ENCODE results near the gene NAA60. TPM values are rescaled to one million over a fixed set of nuclear protein-coding genes. Genes with fewer than 3 reads are reported as not detected.
A peak's percentile ranks its signal among the peaks of the same experiment; 100 is the strongest.
"Not testable (repeated sequence)": the region's sequence is repeated elsewhere in the genome, so short reads cannot be mapped to it uniquely, and the experiment has no call there.

The NAA60 gene
- polyA plus RNA-seq, 6 donors from 2014 or later = 17.0 to 48.8 (median 31.5) TPM

- no peak overlapping the region for H3K27ac Mint-ChIP-seq
- DNase-seq (no peak), ATAC-seq (ENCODE audit: low read depth in 2 of 2) (no peak)
- H3K36me3 Mint-ChIP-seq = no peaks in the 10 kb centered on the region
- H3K4me3 Mint-ChIP-seq = no peak overlapping the region
- H3K4me1 Mint-ChIP-seq = no peaks in the 10 kb centered on the region
- no peaks in the 10 kb centered on the region for H3K27me3 Mint-ChIP-seq
- H3K9me3 Mint-ChIP-seq = no peaks in the 10 kb centered on the region
These were observed 48.9 kb downstream of the NAA60 start for GRCh38 chr16:3492356-3492755.

- no peak overlapping the region for H3K27ac Mint-ChIP-seq
- ATAC-seq (ENCODE audit: low read depth in 2 of 2) = no peak
- H3K4me3 Mint-ChIP-seq = no peak overlapping the region
- H3K4me1 Mint-ChIP-seq = peaks cover 3 to 7% (median 3%) of the 10 kb centered on the region in 3 donors
- H3K9me3 Mint-ChIP-seq = no peaks in the 10 kb centered on the region
- H3K36me3 Mint-ChIP-seq = no peaks in the 10 kb centered on the region
- DNase-seq = no peak
- no peaks in the 10 kb centered on the region for H3K27me3 Mint-ChIP-seq
These were observed 51.0 kb downstream of the NAA60 start for GRCh38 chr16:3494386-3494973.

DNA sequence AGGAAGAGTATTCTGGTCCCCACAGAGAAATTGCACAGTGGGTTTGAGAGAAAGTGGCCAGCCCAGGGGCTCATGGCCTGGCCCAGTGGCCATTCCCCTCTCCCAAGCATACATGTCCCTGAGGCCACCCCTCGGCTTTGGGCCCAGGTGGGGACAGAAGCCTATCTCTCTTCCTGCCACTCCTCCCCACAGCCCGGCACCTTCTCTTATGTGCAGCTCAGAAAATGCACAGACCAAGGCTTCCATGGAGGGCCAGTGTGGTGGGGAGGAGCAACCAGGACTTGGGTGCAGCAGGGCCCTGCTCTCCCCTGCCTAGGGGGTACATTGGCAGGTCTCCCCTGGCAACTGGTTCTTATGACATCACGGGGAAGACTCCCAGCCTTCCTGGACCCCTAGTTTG, 51.7 kb downstream of the NAA60 start, which contains the start of gene C16orf90:
Gene C16orf90, minus strand, starts transcription at position 314 of the 400 bp plus-strand sequence. Its CDS starts 68 bp downstream, at position 246.
- H3K27me3 Mint-ChIP-seq = no peaks in the 10 kb centered on the region
- ATAC-seq (ENCODE audit: low read depth in 2 of 2) (no peak), DNase-seq (no peak)
- no peaks in the 10 kb centered on the region for H3K9me3 Mint-ChIP-seq
- no peak within 1 kb of the TSS for H3K27ac Mint-ChIP-seq
- H3K4me1 Mint-ChIP-seq = peaks cover 5 to 9% (median 7%) of the 10 kb centered on the region in 3 donors
- no peaks in the 10 kb centered on the region for H3K36me3 Mint-ChIP-seq
- H3K4me3 Mint-ChIP-seq = no peak within 1 kb of the TSS

GRCh38 chr16:3496386-3496785, 52.9 kb downstream of the NAA60 start:
- DNase-seq (no peak), ATAC-seq (ENCODE audit: low read depth in 2 of 2) (no peak)
- H3K27ac Mint-ChIP-seq = no peak overlapping the region
- peaks cover 14 to 21% (median 16%) of the 10 kb centered on the region in 3 donors for H3K4me1 Mint-ChIP-seq
- H3K36me3 Mint-ChIP-seq = no peaks in the 10 kb centered on the region
- H3K4me3 Mint-ChIP-seq = no peak overlapping the region
- no peaks in the 10 kb centered on the region for H3K9me3 Mint-ChIP-seq
- H3K27me3 Mint-ChIP-seq = no peaks in the 10 kb centered on the region

DNA sequence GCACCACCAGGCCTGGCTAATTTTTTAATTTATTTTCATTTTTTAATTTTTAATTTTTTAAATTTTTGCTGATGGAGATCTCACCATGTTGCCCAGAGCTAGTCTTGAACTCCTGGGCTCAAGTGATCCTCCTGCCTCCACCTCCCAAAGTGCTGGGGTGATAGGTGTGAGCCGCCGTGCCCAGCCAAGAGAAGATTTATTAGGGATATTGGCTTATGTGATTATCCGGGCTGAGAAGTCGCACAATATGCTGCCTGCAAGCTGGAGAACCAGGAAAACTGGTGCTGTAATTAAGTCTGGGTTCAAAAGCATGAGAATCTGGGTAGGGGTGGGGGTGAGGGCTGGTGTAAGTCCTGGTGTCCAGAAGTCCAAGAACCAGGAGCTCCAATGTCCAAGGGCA, 54.3 kb downstream of the NAA60 start:
- DNase-seq = no peak
- peak overlapping the region in 1 of 6 donors; percentile 17 for H3K27ac Mint-ChIP-seq
- no peaks in the 10 kb centered on the region for H3K27me3 Mint-ChIP-seq
- peaks cover 18 to 29% (median 28%) of the 10 kb centered on the region in 3 donors for H3K4me1 Mint-ChIP-seq
- no peaks in the 10 kb centered on the region for H3K36me3 Mint-ChIP-seq
- no peaks in the 10 kb centered on the region for H3K9me3 Mint-ChIP-seq
- no peak for ATAC-seq (ENCODE audit: low read depth in 2 of 2)
- peak overlapping the region in 1 of 8 donors; percentile 64 for H3K4me3 Mint-ChIP-seq

DNA sequence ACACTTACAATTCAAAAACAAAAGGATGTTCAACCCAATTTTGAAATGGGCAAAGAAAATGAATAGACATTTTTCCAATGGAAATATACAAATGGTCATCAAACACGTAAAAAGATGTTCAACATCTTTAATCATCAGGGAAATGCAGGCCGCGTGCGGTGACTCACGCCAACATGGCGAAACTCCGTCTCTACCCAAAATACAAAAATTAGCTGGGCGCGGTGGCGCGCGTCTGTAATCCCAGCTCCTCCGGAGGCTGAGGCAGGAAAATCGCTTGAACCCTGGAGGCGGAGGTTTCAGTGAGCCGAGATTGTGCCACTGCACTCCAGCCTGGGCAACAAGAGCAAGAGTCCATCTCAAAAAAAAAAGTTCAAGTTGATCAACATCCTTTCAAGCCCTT, 55.5 kb downstream of the NAA60 start:
- Mint-ChIP-seq H3K4me3 (peak overlapping the region in 3 of 8 donors; percentile 9 to 64 (median 29)), H3K27ac (no peak overlapping the region), H3K27me3 (no peaks in the 10 kb centered on the region), H3K36me3 (no peaks in the 10 kb centered on the region), H3K4me1 (peaks cover 18 to 29% (median 28%) of the 10 kb centered on the region in 3 donors), H3K9me3 (no peaks in the 10 kb centered on the region)
- no peak for ATAC-seq (ENCODE audit: low read depth in 2 of 2)
- DNase-seq = no peak

DNA sequence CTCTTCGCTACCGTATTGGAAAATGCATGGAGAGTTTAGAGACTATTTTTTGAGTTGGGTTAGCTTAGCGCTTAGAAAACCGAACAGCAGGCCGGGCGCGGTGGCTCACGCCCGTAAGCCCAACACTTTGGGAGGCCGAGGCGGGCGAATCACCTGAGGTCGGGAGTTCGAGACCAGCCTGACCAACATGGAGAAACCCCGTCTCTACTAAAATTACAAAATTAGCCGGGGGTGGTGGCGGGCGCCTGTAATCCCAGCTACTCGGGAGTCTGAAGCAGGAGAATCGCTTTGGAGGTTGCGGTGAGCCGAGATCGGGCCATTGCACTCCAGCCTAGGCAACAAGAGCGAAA, 57.9 kb downstream of the NAA60 start:
- not testable (repeated sequence) for DNase-seq; ATAC-seq (ENCODE audit: low read depth in 2 of 2); H3K36me3 Mint-ChIP-seq; H3K9me3 Mint-ChIP-seq; H3K27me3 Mint-ChIP-seq
- Mint-ChIP-seq H3K27ac (peak overlapping the region in 5 of 6 donors; percentile 5 to 98 (median 79)), H3K4me3 (peak overlapping the region; percentile 79 to 96 (median 93)), H3K4me1 (peaks cover 18 to 29% (median 28%) of the 10 kb centered on the region in 3 donors)

GRCh38 chr16:3501783-3502400, 58.4 kb downstream of the NAA60 start:
- no peak for ATAC-seq (ENCODE audit: low read depth in 2 of 2)
- peaks cover 18 to 29% (median 28%) of the 10 kb centered on the region in 3 donors for H3K4me1 Mint-ChIP-seq
- H3K27me3 Mint-ChIP-seq = no peaks in the 10 kb centered on the region
- H3K27ac Mint-ChIP-seq = peak overlapping the region in 2 of 6 donors; percentile 66 to 79
- peaks cover 0 to 6% of the 10 kb centered on the region in 2 donors for H3K36me3 Mint-ChIP-seq
- H3K4me3 Mint-ChIP-seq = peak overlapping the region; percentile 75 to 96 (median 90)
- DNase-seq = no peak
- no peaks in the 10 kb centered on the region for H3K9me3 Mint-ChIP-seq

DNA sequence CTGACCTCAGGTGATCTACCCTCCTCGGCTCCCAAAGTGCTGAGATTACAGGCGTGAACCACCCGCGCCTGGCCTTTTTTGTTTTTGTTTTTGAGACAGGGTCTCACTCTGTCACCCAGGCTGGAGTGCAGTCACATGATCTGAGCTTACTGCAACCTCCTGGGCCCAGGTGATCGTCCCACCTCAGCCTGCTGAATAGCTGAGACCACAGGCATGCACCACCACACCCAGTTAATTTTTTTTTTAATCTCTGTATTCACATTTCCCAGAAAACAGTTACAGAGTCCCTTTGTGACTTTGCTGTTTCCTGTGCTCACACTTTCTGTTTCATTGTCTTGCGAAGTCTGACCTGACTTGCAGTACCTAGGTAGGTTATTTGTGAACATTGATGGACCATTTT, 60.0 kb downstream of the NAA60 start:
- Mint-ChIP-seq H3K27ac (peak overlapping the region in 1 of 6 donors; percentile 37), H3K36me3 (peaks cover 6 to 15% of the 10 kb centered on the region in 2 donors), H3K27me3 (no peaks in the 10 kb centered on the region), H3K9me3 (no peaks in the 10 kb centered on the region), H3K4me3 (peak overlapping the region in 2 of 8 donors; percentile 14 to 64), H3K4me1 (peaks cover 19 to 29% (median 28%) of the 10 kb centered on the region in 3 donors)
- DNase-seq (no peak), ATAC-seq (ENCODE audit: low read depth in 2 of 2) (no peak)

GRCh38 chr16:3508736-3509135, 65.3 kb downstream of the NAA60 start:
- no peaks in the 10 kb centered on the region for H3K9me3 Mint-ChIP-seq
- no peak overlapping the region for H3K4me3 Mint-ChIP-seq
- peaks cover 0 to 4% (median 0%) of the 10 kb centered on the region in 3 donors for H3K4me1 Mint-ChIP-seq
- DNase-seq (no peak), ATAC-seq (ENCODE audit: low read depth in 2 of 2) (no peak)
- H3K36me3 Mint-ChIP-seq = peaks cover 24 to 25% of the 10 kb centered on the region in 2 donors
- H3K27ac Mint-ChIP-seq = no peak overlapping the region
- H3K27me3 Mint-ChIP-seq = no peaks in the 10 kb centered on the region

DNA sequence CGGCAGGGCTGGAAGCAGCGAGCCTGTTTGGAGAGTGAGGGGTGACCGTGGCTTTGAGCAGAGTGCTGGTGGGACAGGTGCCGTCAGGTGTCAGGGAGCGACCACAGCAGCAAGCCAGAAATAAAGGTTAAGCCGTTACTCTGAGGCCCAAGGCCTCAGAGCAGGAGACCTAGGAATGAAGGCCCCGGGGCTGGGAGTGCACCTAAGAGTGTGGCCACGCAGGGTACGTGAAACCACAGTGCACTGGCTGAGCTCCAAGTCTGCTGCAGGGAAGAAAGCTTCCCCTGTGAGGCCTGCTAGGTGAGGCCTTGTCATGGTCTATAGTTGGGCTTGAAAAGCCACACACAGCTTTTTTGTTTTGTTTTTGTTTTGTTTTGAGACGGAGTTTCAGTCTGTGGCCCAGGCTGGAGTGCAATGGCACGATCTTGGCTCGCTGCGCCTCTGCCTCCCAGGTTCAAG, 66.0 kb downstream of the NAA60 start:
- Mint-ChIP-seq H3K36me3 (peaks cover 25 to 28% of the 10 kb centered on the region in 2 donors), H3K9me3 (no peaks in the 10 kb centered on the region), H3K4me1 (peaks cover 0 to 4% (median 0%) of the 10 kb centered on the region in 3 donors), H3K27me3 (no peaks in the 10 kb centered on the region), H3K27ac (peak overlapping the region in 2 of 6 donors; percentile 11 to 32), H3K4me3 (no peak overlapping the region)
- no peak for ATAC-seq (ENCODE audit: low read depth in 2 of 2)
- no peak for DNase-seq

- Mint-ChIP-seq H3K9me3 (no peaks in the 10 kb centered on the region), H3K27ac (peak overlapping the region in 1 of 6 donors; percentile 74), H3K4me3 (no peak overlapping the region), H3K4me1 (peaks cover 0 to 4% (median 0%) of the 10 kb centered on the region in 3 donors), H3K27me3 (no peaks in the 10 kb centered on the region), H3K36me3 (peaks cover 25 to 28% of the 10 kb centered on the region in 2 donors)
- ATAC-seq (ENCODE audit: low read depth in 2 of 2) (no peak), DNase-seq (no peak)
These were observed 66.9 kb downstream of the NAA60 start for GRCh38 chr16:3510416-3510815.

GRCh38 chr16:3511286-3512180, 68.1 kb downstream of the NAA60 start:
- Mint-ChIP-seq H3K27ac (no peak overlapping the region), H3K36me3 (peaks cover 19 to 36% of the 10 kb centered on the region in 2 donors), H3K4me3 (no peak overlapping the region), H3K27me3 (no peaks in the 10 kb centered on the region), H3K4me1 (peaks cover 0 to 4% (median 0%) of the 10 kb centered on the region in 3 donors), H3K9me3 (no peaks in the 10 kb centered on the region)
- DNase-seq (no peak), ATAC-seq (ENCODE audit: low read depth in 2 of 2) (no peak)

All from naive B cell (primary cell).